Common myeloid progenitor, CD34-positive (primary cell): ENCODE results near the gene SMIM9.

Experiments used
- CTCF ChIA-PET: fragments of 350-600 bp; sonication (Branson Sonifier 250); formaldehyde crosslinking; loops from one replicate; lab custom pipeline; 2021; ENCODE audit warnings: antibody characterized with exemption; lab: Charles Lee
- POLR2A ChIA-PET: fragments of 350-600 bp; sonication (Branson Sonifier 250); formaldehyde crosslinking; loops from one replicate; lab custom pipeline; 2021; ENCODE audit warnings: antibody characterized with exemption; lab: Charles Lee
- DNase-seq, 3 donors: peaks; one replicate each; pipeline versions ENCODE4 v3.0.0 to v3.0.0-alpha.2; 2013
- H3K27ac ChIP-seq, 2 experiments: 1 replicate in 1 of 2; 2 replicates in 1 of 2; pipeline ENCODE4 v1.7.0; 2013; ENCODE audit warnings: inconsistent platforms in 2 of 2, low read length in 2 of 2, mild to moderate bottlenecking in 2 of 2, low read depth in 1 of 2, moderate library complexity in 1 of 2; ENCODE audit not compliant: severe bottlenecking in 2 of 2, insufficient read depth in 1 of 2, poor library complexity in 1 of 2
- H3K27me3 ChIP-seq, 5 experiments: replicated peaks in 2 of 5; 1 replicate in 3 of 5; 2 replicates in 2 of 5; pipeline versions ENCODE4 v1.6.1 to v1.7.0; 2013; ENCODE audit warnings: low read length in 4 of 5, mild to moderate bottlenecking in 2 of 5, moderate library complexity in 2 of 5, inconsistent platforms in 1 of 5; ENCODE audit not compliant: insufficient read depth in 5 of 5, control insufficient read depth in 4 of 5
- H3K36me3 ChIP-seq, 4 experiments: 1 replicate in 2 of 4; 2 replicates in 2 of 4; pipeline versions ENCODE4 v1.6.1 to v1.7.0; 2013; ENCODE audit warnings: low read length in 3 of 4, control low read depth in 1 of 4, mild to moderate bottlenecking in 1 of 4; ENCODE audit not compliant: control insufficient read depth in 4 of 4, insufficient read depth in 4 of 4
- H3K4me1 ChIP-seq, 4 experiments: 1 replicate in 3 of 4; 2 replicates in 1 of 4; pipeline versions ENCODE4 v1.6.1 to v1.7.1; 2013; ENCODE audit warnings: low read length in 3 of 4, mild to moderate bottlenecking in 3 of 4, control low read depth in 1 of 4, inconsistent platforms in 1 of 4, moderate library complexity in 1 of 4; ENCODE audit not compliant: control insufficient read depth in 4 of 4, insufficient read depth in 4 of 4; ENCODE audit errors: control extremely low read depth in 1 of 4
- H3K4me3 ChIP-seq, 7 experiments: 1 replicate in 4 of 7; 2 replicates in 3 of 7; pipeline versions ENCODE4 v1.5.1 to v1.7.0; 2013; ENCODE audit warnings: mild to moderate bottlenecking in 7 of 7, low read length in 6 of 7, moderate library complexity in 6 of 7, inconsistent platforms in 2 of 7, low read depth in 2 of 7, control low read depth in 1 of 7; ENCODE audit not compliant: insufficient read depth in 4 of 7, control insufficient read depth in 1 of 7; ENCODE audit errors: extremely low read depth in 1 of 7
- H3K9me3 ChIP-seq, 5 experiments: 1 replicate in 4 of 5; 2 replicates in 1 of 5; pipeline versions ENCODE4 v1.6.1 to v1.7.1; 2013; ENCODE audit warnings: low read length in 4 of 5, mild to moderate bottlenecking in 2 of 5, inconsistent platforms in 1 of 5, low read depth in 1 of 5, moderate library complexity in 1 of 5; ENCODE audit not compliant: control insufficient read depth in 4 of 5, insufficient read depth in 2 of 5; ENCODE audit errors: control extremely low read depth in 1 of 5
- WGBS: methylation state at CpG from one replicate; pipeline ENCODE4 v1.1.5; 2013; ENCODE audit not compliant: insufficient coverage; 5-methylcytosine and 5-hydroxymethylcytosine counted together

SMIM9 gene

DNA sequence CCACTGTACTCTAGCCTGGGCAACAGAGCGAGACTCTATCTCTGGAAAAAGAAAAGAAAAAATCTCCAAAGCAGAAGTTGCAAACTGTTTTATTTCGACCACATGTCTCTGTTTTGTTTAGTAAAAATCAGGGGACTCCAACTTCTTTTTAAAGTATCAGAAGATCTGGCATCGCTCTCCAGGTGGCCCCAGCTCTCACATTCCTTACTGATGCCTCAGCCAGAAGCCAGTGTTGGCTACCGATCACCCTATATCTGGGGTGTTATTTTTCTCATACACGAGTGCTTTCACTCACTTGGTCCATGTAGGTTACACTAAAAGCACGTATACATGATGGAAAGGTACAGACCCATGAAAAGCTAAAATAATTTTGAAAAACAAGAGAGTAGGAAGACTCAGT is 37.5 kb downstream of the SMIM9 start:
- peaks cover 0 to 4% (median under 1%) of the 10 kb centered on the region in 4 experiments for H3K36me3 ChIP-seq
- ChIA-PET POLR2A (no interaction called here), CTCF (interaction anchor here (1.0 kb wide), 1 partner anchor 13 kb away, joined by 3 read pairs; no protein-coding TSS in a partner anchor)
- H3K27ac ChIP-seq: peak overlapping the region in 1 of 2 experiments; percentile 94
- H3K27me3 ChIP-seq: no peaks in the 10 kb centered on the region
- 70% methylated on average over 5 of the region's 6 CpGs for whole genome bisulfite sequencing
- no peak for DNase-seq
- no peak overlapping the region for H3K4me3 ChIP-seq
- H3K9me3 ChIP-seq: no peaks in the 10 kb centered on the region
- peaks cover 32 to 62% (median 47%) of the 10 kb centered on the region in 4 experiments for H3K4me1 ChIP-seq

DNA sequence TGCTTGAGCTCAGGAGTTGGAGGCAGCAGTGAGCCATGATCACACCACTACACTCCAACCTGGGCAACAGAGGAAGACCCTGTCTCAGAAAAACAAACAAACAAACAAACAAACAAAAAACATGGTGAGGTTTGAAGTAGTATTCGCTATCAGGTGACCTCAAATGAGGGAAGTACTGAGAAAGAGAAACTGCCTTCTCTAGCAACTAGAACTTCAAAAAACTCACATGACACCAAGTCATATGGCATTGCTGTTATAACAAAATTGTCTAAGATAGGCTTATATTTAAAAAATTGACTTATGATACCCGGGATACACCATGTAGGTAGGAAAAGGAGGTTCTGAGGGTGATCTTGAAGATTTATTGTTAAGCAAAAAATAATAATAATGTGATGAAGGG is 39.4 kb downstream of the SMIM9 start:
- no CpG with 5 or more reads among the region's 2 CpGs for WGBS
- H3K9me3 ChIP-seq: peaks cover 0 to 2% (median 0%) of the 10 kb centered on the region in 5 experiments
- DNase-seq: peak in 2 of 3 donors; percentile 30 to 47
- no peak overlapping the region for H3K4me3 ChIP-seq
- H3K4me1 ChIP-seq: peaks cover 20 to 43% (median 27%) of the 10 kb centered on the region in 4 experiments
- POLR2A ChIA-PET: no interaction called here
- H3K27ac ChIP-seq: peak overlapping the region in 1 of 2 experiments; percentile 6
- no peaks in the 10 kb centered on the region for H3K27me3 ChIP-seq
- H3K36me3 ChIP-seq: peaks cover 0 to 16% (median 5%) of the 10 kb centered on the region in 4 experiments
- CTCF ChIA-PET: no interaction called here

DNA sequence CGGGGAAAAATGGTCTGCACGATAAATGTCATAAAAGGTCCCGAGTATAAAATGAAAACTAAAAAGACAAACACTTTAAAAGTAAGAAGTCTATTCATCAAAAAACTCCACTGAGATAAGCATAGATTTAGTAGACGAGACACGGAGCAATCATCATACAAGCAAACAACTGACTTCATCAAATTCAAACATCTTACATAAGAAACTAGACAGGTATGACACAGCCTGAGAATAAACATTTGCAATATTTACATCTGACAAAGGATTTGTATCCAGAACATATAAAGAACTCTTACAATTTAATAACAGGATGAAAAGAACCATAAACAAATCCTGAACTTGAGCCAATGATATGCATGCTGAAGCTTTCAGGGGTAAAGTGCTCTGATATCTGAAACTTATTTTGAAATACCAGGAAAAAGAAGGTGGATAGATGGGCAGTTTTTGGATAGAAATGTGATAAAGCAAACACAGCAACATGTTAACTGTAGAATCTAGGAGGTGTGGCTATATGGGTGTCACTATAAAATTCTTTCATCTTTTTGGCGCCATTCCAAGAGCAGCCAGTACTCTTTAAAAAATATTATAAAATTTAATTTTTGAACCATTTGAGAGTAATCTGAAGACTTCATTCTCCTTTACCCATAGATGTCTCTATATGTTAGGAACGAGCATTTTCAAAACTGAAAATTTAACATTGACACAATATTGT is 41.2 kb downstream of the SMIM9 start:
- 97% methylated on average over 5 of the region's 7 CpGs for WGBS
- Histone ChIP-seq H3K4me1 (peaks cover 8 to 27% (median 17%) of the 10 kb centered on the region in 4 experiments), H3K27ac (no peak overlapping the region), H3K9me3 (peaks cover 0 to 2% (median 0%) of the 10 kb centered on the region in 5 experiments), H3K36me3 (peaks cover 0 to 24% (median 11%) of the 10 kb centered on the region in 4 experiments), H3K27me3 (no peaks in the 10 kb centered on the region), H3K4me3 (no peak overlapping the region)
- POLR2A ChIA-PET: no interaction called here
- no peak for DNase-seq
- CTCF ChIA-PET: no interaction called here

DNA sequence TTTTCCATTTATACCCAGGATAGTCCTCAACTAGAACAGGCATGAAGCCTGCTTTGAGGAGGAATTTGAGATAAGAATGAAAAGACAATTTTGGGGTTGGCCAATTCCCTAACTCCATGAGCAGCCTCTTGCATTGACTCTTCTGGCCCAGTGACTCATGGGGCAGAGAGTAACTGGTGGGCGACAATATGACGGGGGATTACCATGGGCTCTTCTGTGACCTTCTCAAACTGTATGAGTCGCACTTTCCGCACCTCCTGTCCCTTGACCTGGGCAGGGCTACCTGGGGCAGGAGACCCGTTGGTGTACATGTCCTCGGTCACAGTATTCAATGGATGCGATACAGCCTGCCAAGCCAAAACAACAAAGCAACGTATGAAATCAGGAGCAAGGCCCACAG is 42.5 kb downstream of the SMIM9 start:
- H3K36me3 ChIP-seq: peaks cover 0 to 24% (median 12%) of the 10 kb centered on the region in 4 experiments
- H3K4me3 ChIP-seq: no peak overlapping the region
- no peak for DNase-seq
- peaks cover 0 to 2% (median 0%) of the 10 kb centered on the region in 5 experiments for H3K9me3 ChIP-seq
- no peaks in the 10 kb centered on the region for H3K27me3 ChIP-seq
- peaks cover 2 to 16% (median 8%) of the 10 kb centered on the region in 4 experiments for H3K4me1 ChIP-seq
- ChIA-PET POLR2A (no interaction called here), CTCF (interaction anchor here (0.6 kb wide), 1 partner anchor 9 kb away, joined by 3 read pairs; no protein-coding TSS in a partner anchor)
- WGBS: 91% methylated on average over 8 of the region's 8 CpGs
- no peak overlapping the region for H3K27ac ChIP-seq

DNA sequence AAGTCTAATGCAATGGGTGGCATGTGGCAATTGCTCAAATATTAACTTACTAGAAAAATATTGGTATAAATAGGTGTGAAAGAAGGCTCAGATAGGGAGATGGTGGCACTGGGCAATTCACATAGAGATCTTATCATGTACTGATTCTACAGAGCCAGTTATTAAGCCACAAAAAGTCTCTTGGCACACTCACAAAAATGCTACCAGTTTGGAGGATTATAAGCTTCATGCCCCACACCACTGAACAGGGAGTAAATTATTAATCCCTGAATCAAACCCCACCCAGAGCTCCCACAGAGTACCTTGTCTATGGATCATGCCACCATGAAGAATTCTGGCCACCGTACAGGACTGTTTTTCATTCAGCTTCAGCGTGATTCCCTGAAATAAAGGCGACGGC is 43.0 kb downstream of the SMIM9 start:
- no peaks in the 10 kb centered on the region for H3K27me3 ChIP-seq
- ChIA-PET CTCF (interaction anchor here (0.6 to 1.1 kb wide), 2 partner anchors 9 kb away, joined by 3 read pairs; no protein-coding TSS in a partner anchor), POLR2A (no interaction called here)
- no peak overlapping the region for H3K27ac ChIP-seq
- DNase-seq: no peak
- 80% methylated on average over 4 of the region's 4 CpGs for WGBS
- H3K36me3 ChIP-seq: peaks cover 0 to 24% (median 12%) of the 10 kb centered on the region in 4 experiments
- peaks cover 0 to 2% (median 0%) of the 10 kb centered on the region in 5 experiments for H3K9me3 ChIP-seq
- no peak overlapping the region for H3K4me3 ChIP-seq
- H3K4me1 ChIP-seq: peaks cover 0 to 12% (median 6%) of the 10 kb centered on the region in 4 experiments

DNA sequence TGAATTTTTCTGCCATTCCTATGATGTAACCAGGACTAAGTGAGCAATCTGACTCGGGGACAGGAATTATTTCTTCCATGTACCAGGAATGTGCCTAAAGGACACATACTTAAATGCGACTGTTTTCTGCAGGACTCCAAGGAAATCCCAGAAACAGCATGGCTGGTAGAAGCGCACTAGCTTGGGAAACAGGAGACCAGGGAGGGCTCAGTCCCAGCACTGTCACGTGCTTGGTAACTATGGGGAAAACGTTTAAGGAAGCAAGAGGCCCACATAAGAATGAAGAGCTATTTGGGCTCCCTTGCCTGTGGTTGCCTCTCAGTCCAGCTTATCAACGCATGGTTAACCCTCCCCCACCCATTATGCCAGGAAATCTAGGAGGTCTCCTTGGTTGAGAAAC is 48.7 kb downstream of the SMIM9 start:
- Histone ChIP-seq H3K27me3 (no peaks in the 10 kb centered on the region), H3K4me1 (peaks cover 5 to 33% (median 26%) of the 10 kb centered on the region in 4 experiments), H3K27ac (no peak overlapping the region), H3K36me3 (peaks cover 0 to 30% (median 11%) of the 10 kb centered on the region in 4 experiments), H3K4me3 (peak overlapping the region in 1 of 7 experiments; percentile 28), H3K9me3 (peaks cover 0 to under 1% (median 0%) of the 10 kb centered on the region in 5 experiments)
- WGBS: 58% methylated on average over 5 of the region's 6 CpGs
- ChIA-PET CTCF (interaction anchor here (0.5 to 1.0 kb wide), 4 partner anchors 35 to 63 kb away, joined by 3 to 4 read pairs (median 3); partner anchors contain the start of gene GAB3), POLR2A (no interaction called here)
- DNase-seq: peak in 1 of 3 donors; percentile 36
